Dermis microvascular lymphatic vessel endothelial cell (primary cell): ENCODE results near the gene RBM22. TPM values are rescaled to one million over a fixed set of nuclear protein-coding genes. Genes with fewer than 3 reads are reported as not detected.

Source experiments
- DNase-seq, 2 donors: peaks; one replicate each; pipeline versions ENCODE4 v3.0.0 to v3.0.0-alpha.2; 2010; ENCODE audit warnings: low read depth in 2 of 2
- total RNA-seq: library from RNA; depleted of rRNA; stranded (reverse); fragments of >200 nt; gene quantifications from 2 replicates; pipeline ENCODE4 v1.2.1, GENCODE V29; 2014

Gene RBM22
- total RNA-seq, 1 donor from 2014 or later = 14.9 TPM

DNA sequence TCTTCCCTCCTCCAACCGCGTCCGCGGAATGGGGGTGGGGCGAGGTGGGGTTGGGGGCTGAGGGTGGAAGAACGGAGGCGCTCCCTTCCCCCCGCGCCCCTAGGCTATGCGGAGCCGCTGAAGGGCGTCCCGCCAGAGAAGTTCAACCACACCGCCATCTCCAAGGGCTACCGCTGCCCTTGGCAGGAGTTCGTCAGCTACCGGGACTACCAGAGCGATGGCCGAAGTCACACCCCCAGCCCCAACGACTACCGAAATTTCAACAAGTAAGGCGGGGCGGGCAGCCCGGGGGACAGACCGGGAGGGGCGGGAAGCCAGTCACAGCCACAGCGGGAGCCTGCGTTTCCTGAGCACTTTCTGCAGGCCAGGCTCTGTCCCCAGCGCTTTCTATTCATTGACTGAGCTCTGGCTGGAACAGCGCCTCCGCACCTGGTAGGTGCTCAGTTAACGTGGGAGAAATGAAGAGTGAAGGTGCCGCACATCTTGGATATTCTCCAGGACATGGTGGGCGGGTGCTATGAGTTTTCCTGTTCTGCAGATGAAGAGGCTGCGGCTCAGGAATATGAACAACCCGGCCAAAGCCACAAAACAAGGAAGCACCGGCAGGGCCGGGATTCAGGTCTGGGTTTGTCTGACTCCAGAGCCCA is 28.5 kb downstream of the RBM22 start:
- peak; percentile 27 to 55 for DNase-seq

DNA sequence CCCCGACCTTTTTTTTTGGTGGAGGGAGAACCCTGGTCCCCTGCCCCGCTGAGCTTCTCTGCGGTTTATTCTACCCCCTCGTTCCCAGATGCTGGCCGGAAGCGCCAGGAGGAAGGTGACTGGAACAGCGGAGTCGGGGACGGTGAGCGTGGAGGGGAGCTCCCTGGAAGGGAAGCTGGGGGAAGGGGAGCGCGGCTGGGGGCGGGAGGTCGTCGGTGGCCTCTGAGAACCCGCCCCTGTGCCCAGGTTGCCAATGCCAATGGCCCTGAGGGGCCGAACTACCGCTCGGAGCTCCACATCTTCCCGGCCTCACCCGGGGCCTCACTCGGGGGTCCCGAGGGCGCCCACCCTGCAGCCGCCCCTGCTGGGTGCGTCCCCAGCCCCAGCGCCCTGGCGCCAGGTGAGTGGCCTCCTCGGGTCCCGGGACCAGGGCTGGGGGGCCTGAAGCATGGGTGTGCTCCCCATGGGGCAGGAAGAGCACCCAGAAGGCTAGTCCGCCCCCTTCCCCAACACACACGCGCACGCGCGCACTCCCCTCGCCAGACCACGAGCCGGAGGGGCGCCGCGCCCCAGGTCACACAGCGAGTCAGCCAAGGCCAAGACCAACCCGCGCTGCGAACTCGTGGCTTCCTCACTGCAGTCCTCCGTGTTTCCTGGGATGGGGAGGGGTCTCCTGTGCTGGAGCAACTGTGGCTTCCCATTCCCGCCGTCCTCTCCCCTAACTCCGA is 29.2 kb downstream of the RBM22 start:
- no peak for DNase-seq

DNA sequence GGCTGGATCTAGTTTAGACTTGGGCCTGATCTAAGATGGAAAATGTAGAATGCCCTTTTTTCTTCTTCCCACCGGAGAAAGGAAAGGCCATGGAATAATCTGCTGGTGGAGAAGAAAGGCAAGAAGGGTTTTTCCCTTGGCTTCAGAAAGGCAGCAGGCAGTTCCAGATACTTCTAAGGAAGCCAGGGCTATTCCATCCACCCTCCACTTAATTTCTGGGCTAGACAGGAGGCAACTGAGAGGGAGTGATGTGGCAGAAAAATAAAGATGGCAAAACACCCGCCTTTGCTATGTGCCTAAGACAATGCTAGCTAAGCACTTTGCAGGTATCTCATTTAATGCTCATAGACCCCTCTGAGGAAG is 29.9 kb downstream of the RBM22 start:
- DNase-seq = no peak

DNA sequence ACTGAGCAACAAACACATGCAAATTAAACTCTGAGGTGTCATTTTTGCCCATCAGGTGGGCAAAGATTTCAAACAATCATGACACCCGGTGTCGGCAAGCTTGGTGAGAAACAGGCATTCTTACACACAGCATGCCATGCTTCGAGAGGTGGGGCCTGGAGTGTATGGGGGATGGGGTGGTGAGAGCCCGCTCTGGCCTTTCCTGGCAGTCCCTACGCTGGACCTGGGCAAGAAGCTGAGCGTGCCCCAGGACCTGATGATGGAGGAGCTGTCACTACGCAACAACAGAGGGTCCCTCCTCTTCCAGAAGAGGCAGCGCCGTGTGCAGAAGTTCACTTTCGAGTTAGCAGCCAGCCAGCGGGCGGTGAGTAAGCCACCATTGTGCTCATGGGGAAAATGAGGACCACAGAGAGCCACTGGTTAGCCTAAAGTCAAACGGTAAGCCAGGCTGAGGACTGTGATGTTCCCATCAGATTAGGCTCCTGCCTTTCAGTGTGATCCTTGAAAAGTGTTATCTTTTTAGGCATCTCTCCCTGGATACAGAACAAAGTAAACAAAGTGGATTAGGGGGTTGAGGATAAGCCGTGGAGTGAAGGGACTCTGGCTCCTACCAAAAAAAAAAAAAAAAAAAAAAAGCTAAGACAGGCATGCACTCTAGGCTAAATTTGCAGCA is 30.5 kb downstream of the RBM22 start:
- DNase-seq = no peak

DNA sequence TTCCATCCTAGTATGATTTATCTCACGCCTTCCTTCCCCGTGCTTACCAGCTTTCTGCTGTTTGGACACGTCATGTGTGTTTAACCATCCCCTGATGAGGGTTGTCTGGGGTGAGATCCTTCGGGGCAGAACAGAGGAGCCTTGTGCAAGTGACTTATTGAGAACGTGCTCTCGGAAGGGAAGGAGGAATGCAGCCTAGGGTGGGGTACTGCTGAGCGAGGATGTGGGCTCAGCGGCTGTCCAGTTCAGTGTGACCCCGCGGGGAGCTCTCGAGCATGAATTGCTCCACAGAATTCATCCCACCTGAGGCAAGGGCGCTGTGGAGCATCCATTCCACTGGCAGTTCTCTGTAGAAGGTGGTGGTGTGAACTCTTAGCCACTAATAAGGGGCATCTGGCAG is 35.8 kb downstream of the RBM22 start:
- DNase-seq = no peak

DNA sequence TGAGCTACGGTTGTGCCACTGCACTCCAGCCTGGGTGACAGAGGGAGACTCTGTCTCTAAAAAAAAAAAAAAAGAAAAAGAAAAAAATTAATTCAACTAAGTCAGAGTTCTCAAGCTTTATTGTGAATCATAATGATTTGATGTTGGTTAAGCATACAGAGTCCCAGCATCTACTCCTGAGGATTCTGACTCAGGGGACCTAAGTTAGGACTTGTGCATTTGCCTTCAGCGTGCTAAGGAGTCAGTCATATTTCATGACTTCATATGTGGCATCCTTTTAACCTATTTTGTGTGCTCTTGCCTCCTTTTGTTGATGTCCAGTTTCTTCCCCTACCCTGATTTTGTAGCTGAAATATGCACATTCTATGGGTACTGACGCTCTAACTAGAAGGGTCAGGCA is 36.9 kb downstream of the RBM22 start:
- DNase-seq = no peak

DNA sequence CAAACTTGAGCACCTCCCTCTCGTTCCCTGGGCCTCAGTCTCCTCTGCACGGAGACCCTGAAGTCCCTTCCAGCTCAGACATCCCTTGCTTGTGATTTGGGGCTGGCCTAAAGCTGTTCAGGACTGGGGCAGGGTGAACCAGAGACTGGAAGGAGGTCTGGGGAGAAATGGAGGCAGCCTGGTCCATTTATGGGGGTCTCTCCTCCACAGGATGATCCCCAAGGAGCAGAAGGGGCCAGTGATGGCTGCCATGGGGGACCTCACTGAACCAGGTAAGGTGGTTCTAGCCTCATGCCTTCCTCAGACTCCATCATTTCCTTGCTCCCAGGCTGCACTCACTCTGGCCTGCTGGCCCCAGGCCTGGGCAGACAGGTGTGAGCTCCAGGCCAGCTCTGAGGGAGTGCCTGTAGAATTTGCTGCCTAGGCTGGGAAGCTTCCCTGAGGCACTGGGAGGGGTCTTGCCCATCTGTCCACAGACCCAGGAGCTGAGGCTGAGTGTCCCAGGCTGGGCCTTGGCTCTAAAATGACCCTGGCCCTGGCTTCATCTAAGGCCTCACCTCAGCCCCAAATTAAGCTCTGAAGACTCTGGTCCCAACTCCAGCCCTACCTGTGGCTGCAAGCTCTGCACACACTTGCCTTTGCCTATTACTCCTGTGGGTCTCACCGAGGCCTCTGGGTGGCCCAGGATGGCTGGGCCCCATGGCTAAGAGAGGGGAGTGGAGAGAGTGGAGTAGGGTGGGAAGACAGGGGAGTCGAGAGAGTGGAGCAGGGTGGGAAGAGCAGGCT is 37.9 kb downstream of the RBM22 start:
- DNase-seq = no peak

DNA sequence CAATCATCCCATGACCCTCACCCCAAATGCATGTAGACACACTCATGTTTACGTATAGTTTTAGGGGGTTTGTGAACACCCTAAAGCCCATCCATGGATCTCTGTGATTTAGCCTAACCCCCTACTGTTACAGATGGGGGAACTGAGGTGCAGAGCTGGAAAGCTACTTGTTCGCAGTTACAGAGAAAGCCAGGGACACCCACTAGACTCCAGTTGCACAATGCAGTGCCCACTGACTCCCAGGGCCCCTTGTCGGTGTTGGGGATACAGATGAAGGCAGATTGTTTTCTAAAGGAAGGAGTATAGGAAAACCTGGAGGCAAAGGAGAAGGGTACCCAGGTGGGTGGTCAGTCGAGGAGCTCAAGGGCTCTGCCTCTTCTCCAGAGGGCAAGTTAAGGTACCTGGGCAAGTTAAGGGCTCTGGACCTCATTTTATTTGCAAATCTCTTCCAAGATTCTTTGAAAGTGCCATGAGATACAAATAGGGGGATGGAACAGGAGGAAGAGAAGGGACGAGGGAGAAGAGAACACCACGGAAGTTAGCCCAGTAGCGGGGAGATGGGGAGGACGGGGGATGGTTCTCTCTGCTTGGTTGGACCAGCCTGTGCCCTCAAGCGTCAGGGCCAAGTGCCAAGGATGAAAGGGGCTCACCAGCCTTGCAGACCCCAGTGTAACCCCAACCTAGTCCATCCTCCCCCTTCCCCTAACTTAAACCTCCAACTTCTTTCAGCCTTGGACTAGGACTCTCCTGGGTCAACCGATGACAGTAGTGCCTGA is 38.9 kb downstream of the RBM22 start:
- no peak for DNase-seq

DNA sequence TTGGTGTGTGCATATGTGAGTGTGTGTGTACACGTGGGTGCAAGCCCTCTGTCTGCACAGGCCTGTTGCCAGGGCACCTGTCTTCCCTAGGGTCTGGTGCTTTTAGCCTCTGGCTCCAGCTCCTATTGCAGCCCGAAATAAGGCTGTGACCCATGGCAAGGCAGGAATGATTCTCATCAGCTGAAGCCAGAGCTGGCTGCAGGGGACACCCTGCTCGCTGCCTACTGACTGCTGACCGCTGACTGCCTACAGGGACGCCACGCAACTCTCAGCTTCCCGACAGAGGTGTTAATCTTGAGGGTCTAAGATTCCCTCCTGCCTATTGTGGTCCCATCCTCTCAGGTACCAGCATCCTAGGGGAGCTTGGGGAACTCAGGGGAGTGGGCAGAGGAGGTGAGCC is 39.8 kb downstream of the RBM22 start, which contains the start of gene MYOZ3:
Gene MYOZ3, plus strand, starts transcription at position 166 of the 400 bp plus-strand sequence. CDS start 1,691 bp downstream, outside the sequence.
- DNase-seq = no peak

DNA sequence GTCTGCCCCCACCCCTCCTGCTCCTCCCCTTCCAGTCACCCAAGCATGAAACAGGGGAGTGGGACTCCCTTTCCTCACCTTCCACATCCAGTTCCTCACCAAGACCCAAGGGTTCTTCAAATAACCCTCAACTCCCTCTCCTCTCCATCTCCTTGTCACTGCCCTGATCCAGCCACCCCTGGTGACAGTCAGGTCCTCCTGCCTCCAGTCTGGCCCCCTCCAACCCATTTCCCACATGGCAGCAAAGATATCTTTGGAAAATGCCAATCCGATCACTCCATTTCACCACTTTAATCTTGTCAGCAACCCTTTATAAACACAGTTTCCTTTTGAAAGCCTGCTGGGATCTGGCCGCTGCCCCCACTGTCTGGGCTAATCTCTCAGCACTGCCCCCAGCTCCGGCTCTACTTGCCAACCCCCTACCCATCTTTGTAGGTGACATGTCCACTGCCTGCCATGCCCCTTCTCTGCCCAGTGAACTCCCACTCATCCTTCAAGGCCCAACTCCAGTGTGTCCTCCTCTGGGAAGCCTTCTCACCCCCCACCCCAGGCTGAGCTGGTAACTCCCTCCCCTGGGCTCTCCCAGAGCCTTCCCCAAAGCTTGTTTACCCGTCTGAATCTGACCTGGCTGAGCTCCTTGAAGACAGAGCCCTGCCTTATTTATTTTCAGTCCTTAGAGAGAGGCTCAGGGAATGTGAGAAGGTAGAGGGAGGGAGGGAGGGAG is 40.6 kb downstream of the RBM22 start:
- no peak for DNase-seq

DNA sequence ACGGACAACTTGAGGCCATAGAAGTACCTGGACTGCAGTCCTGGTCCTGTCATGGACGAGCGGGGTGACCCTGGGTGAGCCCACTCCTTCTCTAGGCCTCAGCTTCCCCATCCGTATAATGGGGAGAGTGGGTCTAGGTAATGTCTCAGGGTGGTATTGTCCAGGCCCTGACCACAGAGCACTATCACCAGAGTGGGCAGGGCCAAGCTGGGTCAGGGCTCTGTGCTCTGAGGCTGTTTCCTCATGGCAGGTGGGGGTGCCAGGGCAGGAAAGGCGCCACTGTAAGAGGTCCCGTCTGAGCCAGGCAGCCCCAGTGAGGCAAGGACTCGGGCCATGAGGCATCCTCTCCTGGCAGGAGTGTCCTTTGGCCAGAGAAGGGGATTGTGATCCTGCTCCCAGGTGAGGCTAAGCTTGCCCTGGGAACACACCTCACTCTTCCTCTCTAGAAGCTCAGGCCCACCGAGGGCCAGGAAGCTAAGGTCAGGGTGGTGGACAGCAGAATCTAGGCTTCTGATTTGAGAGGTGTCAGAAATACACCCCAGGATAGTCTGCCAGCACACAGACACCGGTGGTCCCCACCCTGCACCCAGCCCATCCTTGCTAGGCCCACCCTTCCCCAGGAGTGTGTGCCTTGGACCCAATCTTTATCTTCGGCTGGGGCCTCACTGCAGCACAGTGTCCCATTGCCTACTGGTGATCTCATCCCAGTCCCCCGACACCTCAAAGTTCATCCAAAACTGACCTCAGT is 41.3 kb downstream of the RBM22 start:
- no peak for DNase-seq

DNA sequence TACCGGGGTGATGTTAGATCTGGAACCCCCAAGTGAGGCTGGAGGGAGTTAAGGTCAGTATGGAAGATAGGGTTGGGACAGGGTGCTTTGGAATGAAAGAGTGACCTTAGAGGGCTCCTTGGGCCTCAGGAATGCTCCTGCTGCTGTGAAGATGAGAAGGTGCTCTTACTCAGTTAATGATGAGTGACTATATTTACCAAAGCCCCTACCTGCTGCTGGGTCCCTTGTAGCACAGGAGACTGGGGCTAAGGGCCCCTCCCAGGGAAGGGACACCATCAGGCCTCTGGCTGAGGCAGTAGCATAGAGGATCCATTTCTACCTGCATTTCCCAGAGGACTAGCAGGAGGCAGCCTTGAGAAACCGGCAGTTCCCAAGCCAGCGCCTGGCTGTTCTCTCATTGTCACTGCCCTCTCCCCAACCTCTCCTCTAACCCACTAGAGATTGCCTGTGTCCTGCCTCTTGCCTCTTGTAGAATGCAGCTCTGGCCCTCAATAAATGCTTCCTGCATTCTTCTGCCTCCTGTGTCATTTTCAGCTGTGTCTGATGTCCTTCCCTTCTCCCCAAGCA is 42.1 kb downstream of the RBM22 start:
- DNase-seq = no peak

DNA sequence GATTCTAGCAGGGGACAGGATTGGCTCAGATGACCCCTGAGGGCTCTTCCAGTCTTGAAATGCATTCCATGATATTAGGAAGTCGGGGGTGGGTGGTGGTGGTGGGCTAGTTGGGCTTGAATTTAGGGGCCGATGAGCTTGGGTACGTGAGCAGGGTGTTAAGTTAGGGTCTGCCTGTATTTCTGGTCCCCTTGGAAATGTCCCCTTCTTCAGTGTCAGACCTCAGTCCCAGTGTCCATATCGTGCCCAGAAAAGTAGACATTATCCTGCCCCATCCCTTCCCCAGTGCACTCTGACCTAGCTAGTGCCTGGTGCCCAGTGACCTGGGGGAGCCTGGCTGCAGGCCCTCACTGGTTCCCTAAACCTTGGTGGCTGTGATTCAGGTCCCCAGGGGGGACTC is 42.7 kb downstream of the RBM22 start:
- DNase-seq = no peak

DNA sequence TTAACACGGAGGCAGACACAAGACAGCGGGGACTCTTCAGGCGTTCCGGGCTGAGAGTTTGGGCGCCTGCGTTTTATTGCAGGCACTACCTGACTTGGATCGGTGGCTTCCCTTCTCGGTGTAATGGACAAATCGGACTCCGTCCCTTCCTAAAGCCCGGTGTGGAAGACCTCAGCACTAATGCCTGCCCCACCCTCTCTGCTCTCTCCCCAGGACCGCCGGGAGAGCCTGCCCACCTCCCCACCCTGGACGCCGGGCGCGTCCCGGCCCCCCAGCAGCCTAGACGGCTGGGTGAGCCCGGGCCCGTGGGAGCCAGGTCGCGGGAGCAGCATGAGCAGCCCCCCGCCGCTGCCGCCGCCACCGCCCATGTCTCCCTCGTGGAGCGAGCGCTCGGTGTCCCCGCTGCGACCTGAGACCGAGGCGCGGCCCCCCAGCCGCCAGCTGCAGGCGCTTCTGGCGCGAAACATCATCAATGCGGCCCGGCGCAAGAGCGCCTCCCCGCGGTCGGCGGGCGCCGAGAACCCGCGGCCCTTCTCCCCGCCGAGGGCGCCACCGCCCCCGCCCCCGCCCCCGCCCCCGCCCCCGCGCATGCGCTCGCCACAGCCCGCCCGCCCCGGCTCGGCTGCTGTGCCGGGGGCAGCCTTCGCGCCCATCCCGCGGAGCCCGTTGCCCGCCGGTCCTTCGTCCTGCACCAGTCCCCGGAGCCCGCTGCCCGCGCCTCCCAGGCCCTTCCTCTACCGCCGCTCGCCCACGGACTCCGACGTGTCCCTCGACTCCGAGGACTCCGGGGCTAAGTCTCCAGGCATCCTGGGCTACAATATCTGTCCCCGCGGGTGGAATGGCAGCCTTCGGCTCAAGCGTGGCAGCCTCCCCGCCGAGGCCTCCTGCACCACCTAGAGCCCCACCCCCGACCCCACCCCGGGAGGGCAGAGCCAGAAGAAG is 44.4 kb downstream of the RBM22 start:
- peak in 1 of 2 donors; percentile 69 for DNase-seq

DNA sequence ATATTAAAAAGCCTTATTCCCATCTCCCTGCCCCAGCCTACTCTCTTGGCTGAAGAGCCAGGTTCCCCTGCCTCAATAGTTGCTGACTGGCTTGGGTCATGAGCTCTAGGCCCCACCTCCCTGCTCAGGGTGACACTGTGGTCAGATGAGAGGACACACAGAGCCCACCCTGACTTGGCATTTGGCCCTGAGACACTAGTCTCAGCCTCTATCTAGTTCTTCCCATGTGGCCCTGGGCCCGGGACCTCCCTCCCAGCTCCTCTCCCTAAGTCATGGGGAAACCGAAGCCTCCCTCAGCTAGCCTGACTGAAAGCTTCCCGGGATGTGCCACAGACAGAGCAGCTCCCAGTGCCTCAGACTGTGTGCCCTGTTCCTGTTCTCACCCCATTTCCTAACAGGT is 45.6 kb downstream of the RBM22 start:
- no peak for DNase-seq

DNA sequence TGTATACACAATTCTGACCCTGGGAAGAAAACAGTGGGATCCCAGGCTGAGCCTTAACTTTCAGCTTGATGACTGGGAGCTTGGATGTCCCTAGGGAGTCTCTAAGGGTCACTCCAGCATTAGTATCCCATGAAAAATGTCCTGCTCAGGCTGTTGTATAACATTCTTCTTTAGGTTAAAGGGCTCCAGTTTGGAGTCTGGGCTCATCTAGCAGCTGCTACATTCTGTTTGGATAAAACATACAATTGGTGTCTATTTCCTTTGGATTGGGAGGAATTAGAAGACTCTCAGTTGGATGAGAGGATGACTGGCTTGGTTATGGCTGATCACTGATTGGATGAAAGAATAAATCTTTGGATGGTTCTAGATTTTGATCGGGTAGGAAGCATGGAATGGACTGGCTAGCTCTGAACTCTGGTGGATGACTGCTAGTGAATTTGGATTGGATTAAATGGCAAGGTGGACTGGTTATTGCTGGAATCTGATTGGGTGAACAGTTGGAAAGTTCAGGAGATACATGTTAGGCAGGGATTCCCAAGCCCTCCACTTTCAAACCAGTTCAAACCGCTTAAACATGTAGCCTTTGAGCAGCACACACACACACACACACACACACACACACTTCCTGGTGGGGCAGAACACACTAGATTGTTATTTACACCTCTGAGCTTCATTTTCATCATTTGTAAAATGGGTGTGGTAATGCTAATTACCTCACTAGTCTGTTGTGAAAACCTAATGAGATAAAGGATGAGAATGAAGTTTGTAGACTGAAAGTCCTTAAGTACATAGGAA is 46.9 kb downstream of the RBM22 start:
- DNase-seq = no peak

DNA sequence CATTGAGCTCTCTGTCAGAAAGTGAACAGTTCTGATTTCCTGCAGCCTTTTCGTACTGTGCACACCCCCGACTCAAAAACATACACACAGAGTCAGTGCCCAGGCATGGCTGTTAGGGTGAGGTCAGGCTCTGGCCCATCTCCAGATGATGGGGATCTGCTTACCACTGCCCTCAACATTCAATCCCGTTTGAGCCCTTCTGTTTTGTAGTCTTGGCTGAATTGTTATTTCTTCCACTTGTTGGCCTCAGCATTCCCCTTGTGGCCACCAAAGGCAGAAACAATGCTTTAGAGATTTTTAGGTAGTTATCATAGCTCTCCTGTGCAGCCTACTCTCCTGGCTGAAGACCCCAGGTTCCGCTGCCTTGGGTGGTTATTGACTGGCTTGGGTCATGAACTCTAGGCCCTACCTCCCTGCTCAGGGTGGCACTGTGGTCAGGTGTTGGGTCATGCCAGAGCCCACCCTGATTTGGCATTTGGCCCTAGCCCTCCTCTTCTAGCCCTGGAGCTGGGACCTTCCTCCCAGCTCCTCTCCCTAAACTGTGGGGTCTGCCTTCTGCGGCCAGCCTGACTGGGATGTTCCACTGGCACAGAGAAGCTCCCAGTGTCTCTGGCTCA is 47.6 kb downstream of the RBM22 start:
- no peak for DNase-seq
